ENCODE data around the gene PHYKPL. TPM values are rescaled to one million over a fixed set of nuclear protein-coding genes. Genes with fewer than 3 reads are reported as not detected.

PHYKPL gene
- total and polyA plus RNA-seq, 2 of the 4 experiments (the other 2 are of a cell fraction): 10.0 to 24.5 TPM

- no peak overlapping the region for H2BK5ac ChIP-seq (ENCODE audit: low read depth, low read length, poor library complexity, severe bottlenecking)
- H4K8ac ChIP-seq (ENCODE audit: low read depth in 2 of 2, low read length in 2 of 2): no peak overlapping the region
- H3K23ac ChIP-seq (ENCODE audit: low read depth, low read length): no peak overlapping the region
- H3K27me3 ChIP-seq (ENCODE audit: control insufficient read depth, insufficient read depth, low read length): no peaks in the 10 kb centered on the region
- H4K91ac ChIP-seq (ENCODE audit: insufficient read depth, low read depth, low read length): no peak overlapping the region
- no peak overlapping the region for H2AFZ ChIP-seq (replicated peaks; ENCODE audit: low read length, poor library complexity)
- no TSS peak for BruUV-seq (replicated peaks)
- no peak overlapping the region for H3K4ac ChIP-seq (ENCODE audit: low read depth, low read length)
- no peak overlapping the region for H2BK20ac ChIP-seq (ENCODE audit: low read depth, low read length)
- H3K4me2 ChIP-seq (ENCODE audit: low read depth, low read length): no peak overlapping the region
- no peak overlapping the region for H2AK9ac ChIP-seq (replicated peaks; ENCODE audit: low read depth, low read length, poor library complexity)
- peaks cover 49% of the 10 kb centered on the region for H3K36me3 ChIP-seq (ENCODE audit: control insufficient read depth, insufficient read depth, low read length)
- H3K18ac ChIP-seq (ENCODE audit: low read depth, low read length): no peak overlapping the region
- H3K9me1 ChIP-seq (ENCODE audit: insufficient read depth, low read length): peaks cover 24% of the 10 kb centered on the region
- H3K79me1 ChIP-seq (ENCODE audit: low read depth in 1 of 2, low read length in 2 of 2): peaks cover 22 to 82% of the 10 kb centered on the region in 2 experiments
- H3K4me1 ChIP-seq (ENCODE audit: control insufficient read depth, insufficient read depth, low read length): peaks cover 7% of the 10 kb centered on the region
- no peak overlapping the region for H3K14ac ChIP-seq (replicated peaks; ENCODE audit: low read depth, low read length)
- no peak overlapping the region for H2AK5ac ChIP-seq (ENCODE audit: low read depth, low read length)
- 100% methylated on average over 1 of the region's 4 CpGs; no CpG with 5 or more reads in 1 of the 2 experiments for WGBS, 2 experiments (ENCODE audit: extremely low coverage in 2 of 2, insufficient read length in 1 of 2)
- no peak overlapping the region for H2BK120ac ChIP-seq (ENCODE audit: low read depth, low read length)
- intact Hi-C loops (cut with micrococcal nuclease) (no loop called here), dilution Hi-C loops (cut with HindIII; ENCODE audit: low sequenced_read_pairs, unreplicated experiment) (no loop called here), in situ Hi-C loops (cut with MboI; ENCODE audit: low sequenced_read_pairs) (no loop called here)
- no peak overlapping the region for H4K5ac ChIP-seq (ENCODE audit: low read depth, low read length)
- no peak overlapping the region for H3K27ac ChIP-seq (ENCODE audit: insufficient read depth, low read length)
- H2BK15ac ChIP-seq (ENCODE audit: low read depth, low read length): no peak overlapping the region
- peak; percentile 63 for DNase-seq
- H3K4me3 ChIP-seq (ENCODE audit: insufficient read depth, low read depth, low read length): no peak overlapping the region
- TF ChIP-seq RCOR1 (IDR thresholded peaks at IDR 0.05; ENCODE audit: insufficient replicate concordance, low read length): no peak
- no peak for TF ChIP-seq ELK1 (IDR thresholded peaks at IDR 0.05; ENCODE audit: borderline replicate concordance, low read depth, low read length)
- no peak for TF ChIP-seq CEBPB (IDR thresholded peaks at IDR 0.05; ENCODE audit: low read depth, low read length)
- no peak for TF ChIP-seq RAD21 (IDR thresholded peaks at IDR 0.05; ENCODE audit: low read length)
- TF ChIP-seq RFX5 (IDR thresholded peaks at IDR 0.05; ENCODE audit: low read depth, low read length): no peak
- TF ChIP-seq MXI1 (IDR thresholded peaks at IDR 0.05; ENCODE audit: borderline replicate concordance, low read depth, low read length): no peak
- TF ChIP-seq CTCF (conservative IDR thresholded peaks at IDR 0.05; ENCODE audit: low read depth, low read length): no peak
- TF ChIP-seq USF2 (IDR thresholded peaks at IDR 0.05; ENCODE audit: low read depth, low read length): no peak
- no peak overlapping the region for H3K9ac ChIP-seq (ENCODE audit: low read depth, low read length)
- no peak overlapping the region for H3K56ac ChIP-seq (ENCODE audit: extremely low read depth, insufficient read depth, low read length)
- ChIA-PET CTCF (no interaction called here), POLR2A (ENCODE audit: unreplicated experiment) (no interaction called here)
- 0 out of 2 replicates have a peak, but pooled peaks cover 2% of the 10 kb centered on the region for H3K9me3 ChIP-seq (ENCODE audit: control insufficient read depth, insufficient read depth, low read length)
- ATAC-seq (ENCODE audit: low read depth): no peak
- H4K20me1 ChIP-seq (ENCODE audit: insufficient read depth, low read length): peaks cover 6% of the 10 kb centered on the region
Measured at GRCh38 chr5:178227138-178227659, 5.4 kb downstream of the PHYKPL start.

Data from IMR-90 (cell line).